G401.6 (cell line): Measurements from ENCODE around the gene SAMD3.
"Not testable (repeated sequence)": the region's sequence is repeated elsewhere in the genome, so short reads cannot be mapped to it uniquely, and the experiment has no call there.

Experiments
- FAIRE-seq: peaks from 2 replicates; lab custom pipeline; 2012; peaks lifted over from hg19 to GRCh38; lab: Jason Lieb, UNC

SAMD3 gene

GRCh38 chr6:130129762-130130246, 92.9 kb downstream of the SAMD3 start:
- FAIRE-seq: no peak

- no peak for FAIRE-seq
These were observed 94.4 kb downstream of the SAMD3 start for GRCh38 chr6:130128326-130128725.

GRCh38 chr6:130127195-130127594, 95.6 kb downstream of the SAMD3 start:
- no peak for FAIRE-seq

GRCh38 chr6:130122243-130122642, 100.5 kb downstream of the SAMD3 start:
- FAIRE-seq: no peak

GRCh38 chr6:130120731-130121130, 102.0 kb downstream of the SAMD3 start:
- FAIRE-seq: peak; percentile 48

- FAIRE-seq: no peak
These were observed 103.5 kb downstream of the SAMD3 start for GRCh38 chr6:130119211-130119610.

GRCh38 chr6:130118236-130118635, 104.5 kb downstream of the SAMD3 start:
- no peak for FAIRE-seq

GRCh38 chr6:130117187-130117701, 105.5 kb downstream of the SAMD3 start:
- FAIRE-seq: not testable (repeated sequence)

- no peak for FAIRE-seq
These were observed 106.5 kb downstream of the SAMD3 start for GRCh38 chr6:130116273-130116672.

GRCh38 chr6:130115036-130115435, 107.7 kb downstream of the SAMD3 start:
- no peak for FAIRE-seq

- FAIRE-seq: no peak
These were observed 109.5 kb downstream of the SAMD3 start for GRCh38 chr6:130113201-130113710.

- FAIRE-seq: no peak
These were observed 111.7 kb downstream of the SAMD3 start for GRCh38 chr6:130111031-130111430.

- no peak for FAIRE-seq
These were observed 115.0 kb downstream of the SAMD3 start for GRCh38 chr6:130107710-130108109.

GRCh38 chr6:130105996-130106704, 116.6 kb downstream of the SAMD3 start:
- FAIRE-seq: no peak

GRCh38 chr6:130099119-130099518, 123.6 kb downstream of the SAMD3 start:
- FAIRE-seq: no peak

- FAIRE-seq: no peak
These were observed 124.4 kb downstream of the SAMD3 start for GRCh38 chr6:130098317-130098716.
